Astrocyte (in vitro differentiated cells and primary cell): ENCODE results near the gene KSR2. TPM values are rescaled to one million over a fixed set of nuclear protein-coding genes. Genes with fewer than 3 reads are reported as not detected.

Experiments used
- DNase-seq: peaks from one replicate; pipeline ENCODE4 v3.0.0-alpha.2; 2010; ENCODE audit warnings: low read depth
- FAIRE-seq: peaks from 2 replicates; lab custom pipeline; 2011; peaks lifted over from hg19 to GRCh38; lab: Jason Lieb, UNC
- H2AFZ ChIP-seq: 2 replicates; pipeline ENCODE4 v1.6.0; 2012; ENCODE audit warnings: low read depth, low read length, inconsistent platforms
- H3K27ac ChIP-seq: 2 replicates; pipeline ENCODE4 v1.5.1; 2011; ENCODE audit warnings: low read depth, low read length, inconsistent platforms
- H3K27me3 ChIP-seq: 2 replicates; pipeline ENCODE4 v1.6.0; 2011; ENCODE audit warnings: low read length, inconsistent platforms; ENCODE audit not compliant: insufficient read depth
- H3K36me3 ChIP-seq: 2 replicates; pipeline ENCODE4 v1.5.1; 2011; ENCODE audit warnings: low read length, inconsistent platforms; ENCODE audit not compliant: insufficient read depth
- H3K4me1 ChIP-seq: 2 replicates; pipeline ENCODE4 v1.5.1; 2011; ENCODE audit warnings: low read length, inconsistent platforms; ENCODE audit not compliant: insufficient read depth
- H3K4me2 ChIP-seq: 2 replicates; pipeline ENCODE4 v1.6.0; 2012; ENCODE audit warnings: low read length, inconsistent platforms
- H3K4me3 ChIP-seq: 2 replicates; pipeline ENCODE4 v1.5.1; 2011; ENCODE audit warnings: low read depth, mild to moderate bottlenecking, low read length, inconsistent platforms; ENCODE audit not compliant: insufficient read depth
- H3K79me2 ChIP-seq: 2 replicates; pipeline ENCODE4 v1.6.0; 2012; ENCODE audit warnings: mild to moderate bottlenecking, low read length, inconsistent platforms; ENCODE audit not compliant: insufficient read depth
- H3K9ac ChIP-seq: 2 replicates; pipeline ENCODE4 v1.6.0; 2012; ENCODE audit warnings: mild to moderate bottlenecking, low read length, inconsistent platforms
- H3K9me3 ChIP-seq: 2 replicates; pipeline ENCODE4 v1.5.1; 2012; ENCODE audit warnings: low read depth, mild to moderate bottlenecking, low read length, inconsistent platforms; ENCODE audit not compliant: insufficient read depth
- H4K20me1 ChIP-seq: 2 replicates; pipeline ENCODE4 v1.6.0; 2012; ENCODE audit warnings: low read length, inconsistent platforms; ENCODE audit not compliant: insufficient read depth
- H3K27ac Mint-ChIP-seq: one replicate; pipeline ENCODE4 v1.8.0; 2021; ENCODE audit warnings: mild to moderate bottlenecking, mixed read lengths; ENCODE audit not compliant: unreplicated experiment
- H3K27me3 Mint-ChIP-seq: one replicate; pipeline ENCODE4 v1.8.0; 2021; ENCODE audit warnings: low read depth, mixed read lengths; ENCODE audit not compliant: unreplicated experiment
- H3K36me3 Mint-ChIP-seq: one replicate; pipeline ENCODE4 v1.8.0; 2021; ENCODE audit warnings: low read depth, mixed read lengths; ENCODE audit not compliant: unreplicated experiment
- H3K4me1 Mint-ChIP-seq: one replicate; pipeline ENCODE4 v1.8.0; 2021; ENCODE audit warnings: low read depth, mixed read lengths; ENCODE audit not compliant: unreplicated experiment
- H3K4me3 Mint-ChIP-seq: one replicate; pipeline ENCODE4 v1.8.0; 2021; ENCODE audit warnings: mild to moderate bottlenecking, moderate library complexity, mixed read lengths; ENCODE audit not compliant: unreplicated experiment
- H3K9me3 Mint-ChIP-seq: one replicate; pipeline ENCODE4 v1.8.0; 2021; ENCODE audit warnings: mild to moderate bottlenecking, mixed read lengths; ENCODE audit not compliant: unreplicated experiment
- CTCF ChIP-seq: IDR thresholded peaks from 2 replicates; pipeline ENCODE4 v1.5.1; 2011; ENCODE audit warnings: low read depth, mild to moderate bottlenecking, inconsistent platforms, low read length, moderate library complexity; ENCODE audit not compliant: insufficient read depth
- EZH2 ChIP-seq: IDR thresholded peaks from 2 replicates; pipeline ENCODE4 v1.6.1; 2012; ENCODE audit warnings: mild to moderate bottlenecking, low read length, inconsistent platforms; ENCODE audit not compliant: insufficient read depth
- total RNA-seq: library from RNA; stranded (reverse); gene quantifications from 2 replicates; pipeline ENCODE4 v1.2.1, GENCODE V29; 2021

Gene KSR2
- total RNA-seq, 1 donor from 2014 or later, result 0.98 TPM

GRCh38 chr12:117844114-117844830 lies 124.5 kb downstream of the KSR2 start:
- H3K36me3 Mint-ChIP-seq, result no peaks in the 10 kb centered on the region
- no peak overlapping the region for H3K27ac Mint-ChIP-seq
- Histone ChIP-seq H3K9ac (no peak overlapping the region), H3K4me1 (no peaks in the 10 kb centered on the region), H3K27me3 (peaks cover 3% of the 10 kb centered on the region), H3K27ac (no peak overlapping the region), H4K20me1 (no peaks in the 10 kb centered on the region), H3K4me2 (no peak overlapping the region), H3K9me3 (no peaks in the 10 kb centered on the region), H2AFZ (no peak overlapping the region), H3K36me3 (no peaks in the 10 kb centered on the region), H3K79me2 (no peaks in the 10 kb centered on the region), H3K4me3 (no peak overlapping the region)
- peaks cover 29% of the 10 kb centered on the region for H3K27me3 Mint-ChIP-seq
- no peak for DNase-seq
- no peak for TF ChIP-seq CTCF
- H3K4me1 Mint-ChIP-seq, result no peaks in the 10 kb centered on the region
- FAIRE-seq, result no peak
- H3K4me3 Mint-ChIP-seq, result no peak overlapping the region
- H3K9me3 Mint-ChIP-seq, result peaks cover 10% of the 10 kb centered on the region

GRCh38 chr12:117842630-117843029 lies 126.2 kb downstream of the KSR2 start:
- Histone ChIP-seq H3K79me2 (no peaks in the 10 kb centered on the region), H3K9ac (no peak overlapping the region), H3K9me3 (no peaks in the 10 kb centered on the region), H3K27me3 (no peaks in the 10 kb centered on the region), H2AFZ (no peak overlapping the region), H3K27ac (no peak overlapping the region), H3K4me1 (no peaks in the 10 kb centered on the region), H3K36me3 (no peaks in the 10 kb centered on the region), H4K20me1 (no peaks in the 10 kb centered on the region), H3K4me2 (no peak overlapping the region), H3K4me3 (no peak overlapping the region)
- TF ChIP-seq EZH2 (no peak), CTCF (no peak)
- Mint-ChIP-seq H3K9me3 (peaks cover 10% of the 10 kb centered on the region), H3K36me3 (no peaks in the 10 kb centered on the region), H3K4me3 (no peak overlapping the region), H3K4me1 (no peaks in the 10 kb centered on the region), H3K27me3 (peaks cover 27% of the 10 kb centered on the region), H3K27ac (no peak overlapping the region)
- FAIRE-seq (no peak), DNase-seq (no peak)

- Mint-ChIP-seq H3K4me3 (no peak overlapping the region), H3K27ac (no peak overlapping the region), H3K9me3 (peaks cover 10% of the 10 kb centered on the region), H3K4me1 (no peaks in the 10 kb centered on the region), H3K36me3 (no peaks in the 10 kb centered on the region), H3K27me3 (peaks cover 29% of the 10 kb centered on the region)
- no peaks in the 10 kb centered on the region for H3K27me3 ChIP-seq
- no peaks in the 10 kb centered on the region for H3K9me3 ChIP-seq
- H2AFZ ChIP-seq, result no peak overlapping the region
- H3K4me3 ChIP-seq, result no peak overlapping the region
- FAIRE-seq (no peak), DNase-seq (no peak)
- no peaks in the 10 kb centered on the region for H3K4me1 ChIP-seq
- no peak for TF ChIP-seq CTCF
- no peak for TF ChIP-seq EZH2
- no peak overlapping the region for H3K27ac ChIP-seq
- no peak overlapping the region for H3K4me2 ChIP-seq
- H3K36me3 ChIP-seq, result no peaks in the 10 kb centered on the region
- H3K9ac ChIP-seq, result no peak overlapping the region
- H3K79me2 ChIP-seq, result no peaks in the 10 kb centered on the region
- H4K20me1 ChIP-seq, result no peaks in the 10 kb centered on the region
These were observed 126.6 kb downstream of the KSR2 start for GRCh38 chr12:117842220-117842619.
